H1 (cell line): ENCODE measurements around the gene LRRC46. TPM values are rescaled to one million over a fixed set of nuclear protein-coding genes. Genes with fewer than 3 reads are reported as not detected.

Experiments used
- CHD7 ChIP-seq: fragments of 300-600 bp; sonication (generic); IDR thresholded peaks from 2 replicates; pipeline ENCODE4 v1.7.1; 2012; ENCODE audit warnings: low read length, moderate library complexity, mild to moderate bottlenecking, inconsistent platforms; ENCODE audit not compliant: insufficient replicate concordance
- polyA plus RNA-seq, 7 experiments: library from polyadenylated mRNA; depleted of rRNA in 3 of 7; stranded (reverse) in 5 of 7; unstranded in 2 of 7; fragments of >200 nt in 5 of 7; fragments of 200-250 nt in 2 of 7; gene quantifications; 1 replicate in 5 of 7; 2 replicates in 1 of 7; 4 replicates in 1 of 7; pipeline versions ENCODE4 v1.2.1 to v1.2.3, GENCODE V29; 2011 to 2013; ENCODE audit warnings: missing spikeins in 2 of 7, mixed read lengths in 2 of 7
- total RNA-seq: library from RNA; stranded (reverse); fragmentation: NEBNext Ultra II Directional; extraction: Animal tissue kit (Norgen Biotek cat#: 25700); gene quantifications from 2 replicates; pipeline ENCODE4 v1.2.1, GENCODE V29; 2021

The LRRC46 gene
- total and polyA plus RNA-seq, 2 of the 8 experiments (the other 6 are each of a cell fraction or from before 2014, with no cell fraction given) = 0.18 TPM; not detected in 1

- TF ChIP-seq CHD7 = no peak
Observed at GRCh38 chr17:47813077-47813476, 18.4 kb upstream of the LRRC46 start (continued).
